EL (cell line): ENCODE measurements around the gene FGF4.
A peak's percentile ranks its signal among the peaks of the same experiment; 100 is the strongest.
"Not testable (repeated sequence)": the region's sequence is repeated elsewhere in the genome, so short reads cannot be mapped to it uniquely, and the experiment has no call there.

ENCODE experiments used
- DNase-seq: peaks from one replicate; pipeline ENCODE4 v3.0.0-alpha.2; 2016

The FGF4 gene

GRCh38 chr11:69771466-69771865, 3.7 kb downstream of the FGF4 start:
- DNase-seq = no peak

GRCh38 chr11:69770540-69770939, 4.6 kb downstream of the FGF4 start:
- no peak for DNase-seq

- DNase-seq = no peak
Measured at GRCh38 chr11:69765498-69765995, 9.6 kb downstream of the FGF4 start.

GRCh38 chr11:69764918-69765317, 10.2 kb downstream of the FGF4 start:
- not testable (repeated sequence) for DNase-seq

- DNase-seq = no peak
Measured at GRCh38 chr11:69760319-69760718, 14.8 kb downstream of the FGF4 start.

GRCh38 chr11:69752890-69753289, 22.3 kb downstream of the FGF4 start:
- no peak for DNase-seq

GRCh38 chr11:69750875-69751597, 24.1 kb downstream of the FGF4 start:
- DNase-seq = no peak

- DNase-seq = no peak
Measured at GRCh38 chr11:69750108-69750850, 24.9 kb downstream of the FGF4 start.

GRCh38 chr11:69748637-69749036, 26.5 kb downstream of the FGF4 start:
- DNase-seq = no peak

GRCh38 chr11:69746752-69747742, 28.1 kb downstream of the FGF4 start:
- peak; percentile 23 for DNase-seq

GRCh38 chr11:69746140-69746539, 29.0 kb downstream of the FGF4 start:
- DNase-seq = no peak

- DNase-seq = peak; percentile 40
Measured at GRCh38 chr11:69745201-69745600, 29.9 kb downstream of the FGF4 start.

- DNase-seq = peak; percentile 92
Measured at GRCh38 chr11:69744435-69744834, 30.7 kb downstream of the FGF4 start.

- DNase-seq = no peak
Measured at GRCh38 chr11:69734841-69735240, 40.3 kb downstream of the FGF4 start.

GRCh38 chr11:69734367-69734766, 40.8 kb downstream of the FGF4 start:
- no peak for DNase-seq

- DNase-seq = no peak
Measured at GRCh38 chr11:69732910-69733309, 42.2 kb downstream of the FGF4 start.

- DNase-seq = no peak
Measured at GRCh38 chr11:69731110-69731509, 44.0 kb downstream of the FGF4 start.

- DNase-seq = no peak
Measured at GRCh38 chr11:69730500-69730899, 44.6 kb downstream of the FGF4 start.

- DNase-seq = no peak
Measured at GRCh38 chr11:69729252-69729651, 45.9 kb downstream of the FGF4 start.

- no peak for DNase-seq
Measured at GRCh38 chr11:69727266-69727665, 47.9 kb downstream of the FGF4 start.

GRCh38 chr11:69726481-69726880, 48.7 kb downstream of the FGF4 start:
- no peak for DNase-seq

- peak; percentile 54 for DNase-seq
Measured at GRCh38 chr11:69726019-69726418, 49.1 kb downstream of the FGF4 start.

GRCh38 chr11:69721745-69722144, 53.4 kb downstream of the FGF4 start:
- DNase-seq = peak; percentile 20
